Gastroesophageal sphincter (tissue), 4 donors: ENCODE data around the gene ZCCHC10. TPM values are rescaled to one million over a fixed set of nuclear protein-coding genes. Genes with fewer than 3 reads are reported as not detected.
"Not testable (repeated sequence)": the region's sequence is repeated elsewhere in the genome, so short reads cannot be mapped to it uniquely, and the experiment has no call there.

Source experiments
- ATAC-seq: fragments of 150-250 bp; one replicate; pipeline ENCODE4 v1.9.1; 2016; ENCODE audit warnings: mild to moderate bottlenecking, moderate library complexity
- H3K27ac ChIP-seq, 4 donors: fragments of 200-600 bp; sonication (generic) in 3 of 4; 1 replicate in 3 of 4; 2 replicates in 1 of 4; pipeline ENCODE4 v1.5.1; 2016 to 2019
- H3K27me3 ChIP-seq: fragments of 200-600 bp; sonication (generic); one replicate; pipeline ENCODE4 v1.5.1; 2019
- H3K36me3 ChIP-seq, 2 donors: fragments of 200-600 bp; sonication (generic); one replicate each; pipeline ENCODE4 v1.5.1; 2019; ENCODE audit warnings: control low read depth in 1 of 2
- H3K4me1 ChIP-seq, 3 donors: fragments of 200-600 bp; sonication (generic); 1 replicate in 2 of 3; 2 replicates in 1 of 3; pipeline ENCODE4 v1.5.1; 2016 to 2019; ENCODE audit warnings: control low read depth in 2 of 3
- H3K4me3 ChIP-seq, 2 donors: fragments of 200-600 bp; sonication (generic); one replicate each; pipeline ENCODE4 v1.5.1; 2019; ENCODE audit warnings: mild to moderate bottlenecking in 1 of 2, moderate library complexity in 1 of 2
- H3K9me3 ChIP-seq, 3 donors: fragments of 200-600 bp; sonication (generic); one replicate each; pipeline ENCODE4 v1.5.1; 2017 to 2019; ENCODE audit warnings: control low read depth in 2 of 3
- EP300 ChIP-seq: sonication (generic); formaldehyde crosslinking; IDR thresholded peaks from one replicate; pipeline ENCODE4 v1.6.1; 2017; ENCODE audit warnings: antibody characterized with exemption, mild to moderate bottlenecking
- POLR2A ChIP-seq, 2 donors: fragments of 450-650 bp; IDR thresholded peaks; one replicate each; pipeline ENCODE4 v1.6.1; 2017; ENCODE audit warnings: antibody characterized with exemption in 2 of 2, mild to moderate bottlenecking in 2 of 2, moderate library complexity in 1 of 2
- POLR2AphosphoS5 ChIP-seq: sonication (generic); formaldehyde crosslinking; IDR thresholded peaks from one replicate; pipeline ENCODE4 v1.6.1; 2017; ENCODE audit warnings: antibody characterized with exemption
- WGBS, 2 donors: methylation state at CpG; one replicate each; pipeline ENCODE4 v1.1.5; 2018; ENCODE audit warnings: low coverage in 1 of 2; 5-methylcytosine and 5-hydroxymethylcytosine counted together
- total RNA-seq, 4 donors: library from RNA; depleted of rRNA; stranded (reverse); fragments of >200 nt; gene quantifications; one replicate each; pipeline ENCODE4 v1.1.0, GENCODE V29; 2016
- TF ChIP-seq, protein P1 (sequence below), 4 experiments: fragments of 200-600 bp in 2 of 4; fragments of 450-650 bp in 2 of 4; sonication (generic) in 1 of 4; IDR thresholded peaks; one replicate each; pipeline ENCODE4 v1.5.1; 2017 to 2019; ENCODE audit warnings: antibody characterized with exemption in 4 of 4, mild to moderate bottlenecking in 2 of 4, moderate library complexity in 2 of 4

The ZCCHC10 gene
- total RNA-seq, 4 donors from 2014 or later: 12.5 to 15.7 (median 13.5) TPM

DNA sequence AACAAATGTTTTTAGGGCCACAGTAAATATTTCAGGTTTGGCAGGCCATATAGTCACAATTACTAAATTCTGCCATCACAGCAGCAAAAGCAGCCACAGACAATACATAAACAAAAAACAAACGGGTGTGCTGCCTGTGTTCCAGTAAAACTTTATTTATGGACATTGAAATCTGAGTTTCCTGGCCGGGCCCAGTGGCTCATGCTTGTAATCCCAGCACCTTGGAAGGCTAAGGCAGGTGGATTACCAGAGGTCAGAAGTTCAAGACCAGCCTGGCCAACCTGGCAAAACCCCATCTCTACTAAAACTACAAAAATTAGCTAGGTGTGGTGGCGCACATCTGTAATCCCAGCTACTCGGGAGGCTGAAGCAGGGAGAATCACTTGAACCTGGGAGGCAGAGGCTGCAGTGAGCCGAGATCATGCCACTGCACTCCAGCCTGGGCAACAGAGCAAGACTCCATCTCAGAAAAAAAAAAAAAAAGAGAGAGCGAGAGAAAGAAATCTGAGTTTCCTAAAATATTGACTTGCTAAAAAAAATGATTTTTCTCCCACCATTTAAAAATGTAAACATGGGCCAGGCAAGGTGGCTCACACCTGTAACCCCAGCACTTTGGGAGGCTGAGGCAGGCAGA, 70.1 kb downstream of the ZCCHC10 start:
- not testable (repeated sequence) for ATAC-seq, H3K9me3 ChIP-seq, H3K4me3 ChIP-seq, H3K36me3 ChIP-seq, H3K27me3 ChIP-seq, H3K27ac ChIP-seq
- peaks cover under 1 to 90% (median 6%) of the 10 kb centered on the region in 3 donors for H3K4me1 ChIP-seq
- 81 to 82% methylated on average over 2 to 3 of the region's 6 CpGs for WGBS, 2 donors

DNA sequence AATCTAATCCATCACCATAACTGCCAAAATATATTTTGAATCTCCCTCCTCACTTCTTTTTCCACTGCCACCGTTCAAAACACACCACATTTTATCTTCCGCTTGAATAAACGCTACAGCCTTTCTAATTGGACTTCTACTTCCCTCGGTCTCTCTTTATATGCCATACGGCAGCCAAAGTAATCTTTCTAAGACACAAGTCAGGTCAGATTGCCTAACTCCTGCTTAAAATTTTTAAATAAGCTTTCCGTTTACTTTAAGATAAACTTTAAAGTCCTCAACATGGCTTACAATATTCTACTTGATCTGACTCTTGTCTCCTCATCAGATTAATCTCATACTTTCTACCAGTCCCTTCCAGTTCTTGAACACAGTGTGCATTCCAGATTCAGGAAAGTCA, 72.6 kb downstream of the ZCCHC10 start:
- peaks cover 0 to 80% (median 3%) of the 10 kb centered on the region in 3 donors for H3K4me1 ChIP-seq
- no peaks in the 10 kb centered on the region for H3K9me3 ChIP-seq
- no peak for ATAC-seq
- 32 to 33% methylated on average over 6 of the region's 6 CpGs for WGBS, 2 donors
- TF ChIP-seq, protein P1, sequence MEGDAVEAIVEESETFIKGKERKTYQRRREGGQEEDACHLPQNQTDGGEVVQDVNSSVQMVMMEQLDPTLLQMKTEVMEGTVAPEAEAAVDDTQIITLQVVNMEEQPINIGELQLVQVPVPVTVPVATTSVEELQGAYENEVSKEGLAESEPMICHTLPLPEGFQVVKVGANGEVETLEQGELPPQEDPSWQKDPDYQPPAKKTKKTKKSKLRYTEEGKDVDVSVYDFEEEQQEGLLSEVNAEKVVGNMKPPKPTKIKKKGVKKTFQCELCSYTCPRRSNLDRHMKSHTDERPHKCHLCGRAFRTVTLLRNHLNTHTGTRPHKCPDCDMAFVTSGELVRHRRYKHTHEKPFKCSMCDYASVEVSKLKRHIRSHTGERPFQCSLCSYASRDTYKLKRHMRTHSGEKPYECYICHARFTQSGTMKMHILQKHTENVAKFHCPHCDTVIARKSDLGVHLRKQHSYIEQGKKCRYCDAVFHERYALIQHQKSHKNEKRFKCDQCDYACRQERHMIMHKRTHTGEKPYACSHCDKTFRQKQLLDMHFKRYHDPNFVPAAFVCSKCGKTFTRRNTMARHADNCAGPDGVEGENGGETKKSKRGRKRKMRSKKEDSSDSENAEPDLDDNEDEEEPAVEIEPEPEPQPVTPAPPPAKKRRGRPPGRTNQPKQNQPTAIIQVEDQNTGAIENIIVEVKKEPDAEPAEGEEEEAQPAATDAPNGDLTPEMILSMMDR (IDR thresholded peaks at IDR 0.05): no peak
- TF ChIP-seq POLR2AphosphoS5: peak; percentile 58
- H3K4me3 ChIP-seq: no peak overlapping the region
- peak overlapping the region in 2 of 4 donors; percentile 42 to 47 for H3K27ac ChIP-seq
- peaks cover 0 to 9% of the 10 kb centered on the region in 2 donors for H3K36me3 ChIP-seq
- no peaks in the 10 kb centered on the region for H3K27me3 ChIP-seq

DNA sequence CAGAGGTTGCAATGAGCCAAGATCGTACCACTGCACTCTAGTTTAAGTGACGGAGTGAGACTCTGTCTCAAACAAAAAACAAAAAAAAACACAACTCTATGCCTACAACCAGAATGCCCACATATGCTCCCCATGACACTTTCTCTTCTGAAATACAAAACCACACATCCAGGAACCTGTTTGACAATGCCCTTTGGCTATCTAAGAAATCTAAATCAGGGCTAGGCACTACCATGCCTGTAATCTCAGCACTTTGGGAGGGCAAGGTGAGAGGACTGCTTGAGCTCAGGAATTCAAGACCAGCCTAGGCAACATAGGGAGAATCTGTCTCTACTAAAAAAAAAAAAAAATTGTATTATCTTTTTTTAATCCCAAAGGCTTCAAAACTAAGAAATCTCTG, 73.5 kb downstream of the ZCCHC10 start:
- 89 to 100% methylated on average over 1 to 2 of the region's 2 CpGs for WGBS, 2 donors
- Histone ChIP-seq H3K27me3 (no peaks in the 10 kb centered on the region), H3K36me3 (peaks cover 0 to 9% of the 10 kb centered on the region in 2 donors), H3K9me3 (no peaks in the 10 kb centered on the region), H3K27ac (no peak overlapping the region), H3K4me1 (peaks cover 0 to 81% (median 3%) of the 10 kb centered on the region in 3 donors), H3K4me3 (no peak overlapping the region)
- TF ChIP-seq POLR2A (IDR thresholded peaks at IDR 0.05) (no peak), POLR2AphosphoS5 (no peak), EP300 (no peak)
- TF ChIP-seq, protein P1 (IDR thresholded peaks at IDR 0.05): no peak
- no peak for ATAC-seq

DNA sequence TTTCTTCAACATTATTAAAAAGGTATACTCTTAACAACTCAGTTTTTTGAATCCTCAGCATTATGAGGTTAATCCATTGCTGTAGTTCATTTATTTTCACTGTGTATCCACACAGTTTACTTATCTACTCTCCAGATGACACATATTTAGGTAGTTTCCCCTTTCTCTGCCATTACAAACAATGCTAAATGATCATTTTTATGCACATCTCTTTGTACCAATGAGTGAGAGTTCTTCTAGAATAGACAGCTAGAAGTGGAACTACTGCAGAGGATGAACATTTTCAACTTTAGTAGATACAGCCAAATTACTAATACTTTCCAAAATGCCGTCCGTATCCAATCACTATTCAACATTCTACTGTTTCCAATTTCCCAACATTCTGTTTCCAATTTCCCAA, 74.5 kb downstream of the ZCCHC10 start:
- Histone ChIP-seq H3K27ac (no peak overlapping the region), H3K4me1 (peaks cover 0 to 83% (median 3%) of the 10 kb centered on the region in 3 donors), H3K4me3 (no peak overlapping the region), H3K36me3 (peaks cover 0 to 9% of the 10 kb centered on the region in 2 donors), H3K9me3 (no peaks in the 10 kb centered on the region), H3K27me3 (no peaks in the 10 kb centered on the region)
- WGBS, 2 donors: 77 to 89% methylated on average over 2 of the region's 2 CpGs
- TF ChIP-seq POLR2AphosphoS5 (no peak), POLR2A (IDR thresholded peaks at IDR 0.05) (no peak), EP300 (no peak)
- TF ChIP-seq, protein P1 (IDR thresholded peaks at IDR 0.05): no peak
- no peak for ATAC-seq

DNA sequence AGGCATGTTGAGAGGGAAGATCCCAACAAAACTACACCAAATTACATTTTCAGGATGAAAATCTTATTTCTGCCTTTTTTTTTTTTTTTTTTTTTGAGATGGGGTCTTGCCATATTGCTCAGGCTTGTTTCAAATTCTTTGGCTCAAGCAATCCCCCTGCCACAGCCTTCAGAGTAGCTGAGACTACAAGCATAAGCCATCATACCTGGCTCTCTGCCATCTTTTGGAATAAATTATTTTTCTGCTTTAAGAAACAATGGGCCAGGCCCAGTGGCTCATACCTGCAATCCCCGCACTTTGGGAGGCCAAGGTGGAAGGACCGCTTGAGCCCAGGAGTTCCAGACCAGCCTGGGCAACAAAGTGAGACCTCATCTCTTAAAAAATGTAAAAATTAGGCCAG, 77.2 kb downstream of the ZCCHC10 start:
- Histone ChIP-seq H3K9me3 (no peaks in the 10 kb centered on the region), H3K4me3 (no peak overlapping the region), H3K4me1 (peaks cover 0 to 70% (median 3%) of the 10 kb centered on the region in 3 donors), H3K36me3 (peaks cover 0 to 1% of the 10 kb centered on the region in 2 donors), H3K27ac (no peak overlapping the region), H3K27me3 (no peaks in the 10 kb centered on the region)
- WGBS, 2 donors: no CpG with 5 or more reads among the region's 2 CpGs
- TF ChIP-seq POLR2A (IDR thresholded peaks at IDR 0.05) (no peak), POLR2AphosphoS5 (no peak), EP300 (no peak)
- TF ChIP-seq, protein P1 (IDR thresholded peaks at IDR 0.05): no peak
- no peak for ATAC-seq
